CD14-positive monocyte (primary cell): ENCODE measurements around the gene SLC19A2. TPM values are rescaled to one million over a fixed set of nuclear protein-coding genes. Genes with fewer than 3 reads are reported as not detected.
A peak's percentile ranks its signal among the peaks of the same experiment; 100 is the strongest.

Experiments used
- DNase-seq, 3 donors: peaks; one replicate each; pipeline ENCODE4 v3.0.0-alpha.2; 2011 to 2022
- H2AFZ ChIP-seq: 2 replicates; pipeline ENCODE4 v1.6.0; 2012; ENCODE audit warnings: mild to moderate bottlenecking, low read depth, low read length, inconsistent platforms; ENCODE audit not compliant: insufficient read depth, poor library complexity, severe bottlenecking
- H3K27ac ChIP-seq, 2 donors: 1 replicate in 1 of 2; 2 replicates in 1 of 2; pipeline ENCODE4 v1.5.1; 2012 to 2013; ENCODE audit warnings: low read length in 2 of 2, control low read depth in 1 of 2, inconsistent platforms in 1 of 2, low read depth in 1 of 2, mild to moderate bottlenecking in 1 of 2
- H3K27me3 ChIP-seq, 2 donors: one replicate each; pipeline versions ENCODE4 v1.6.0 to v1.6.1; 2011 to 2013; ENCODE audit warnings: low read length in 2 of 2; ENCODE audit not compliant: control insufficient read depth in 2 of 2, insufficient read depth in 2 of 2
- H3K36me3 ChIP-seq, 2 donors: replicated peaks in 1 of 2; 1 replicate in 1 of 2; 2 replicates in 1 of 2; pipeline versions ENCODE4 v1.5.1 to v1.6.1; 2012 to 2013; ENCODE audit warnings: low read length in 2 of 2, control low read depth in 1 of 2, inconsistent platforms in 1 of 2, mild to moderate bottlenecking in 1 of 2; ENCODE audit not compliant: insufficient read depth in 2 of 2, control insufficient read depth in 1 of 2
- H3K4me1 ChIP-seq, 2 donors: 1 replicate in 1 of 2; 2 replicates in 1 of 2; pipeline versions ENCODE4 v1.5.1 to v1.6.1; 2012 to 2013; ENCODE audit warnings: low read length in 2 of 2, control low read depth in 1 of 2, inconsistent platforms in 1 of 2, mild to moderate bottlenecking in 1 of 2, moderate library complexity in 1 of 2; ENCODE audit not compliant: insufficient read depth in 2 of 2, control insufficient read depth in 1 of 2
- H3K4me2 ChIP-seq: replicated peaks from 2 replicates; pipeline ENCODE3; 2012; ENCODE audit warnings: low read length, moderate library complexity, mild to moderate bottlenecking; ENCODE audit not compliant: poor library complexity, severe bottlenecking; ENCODE audit errors: extremely low read depth
- H3K4me3 ChIP-seq, 3 experiments: fragments of 200-600 bp in 1 of 3; sonication (generic) in 1 of 3; replicated peaks in 1 of 3; 1 replicate in 2 of 3; 2 replicates in 1 of 3; pipeline ENCODE4 v1.5.1; 2011 to 2013; ENCODE audit warnings: low read length in 3 of 3, mild to moderate bottlenecking in 3 of 3, control low read depth in 2 of 3, low read depth in 2 of 3, inconsistent platforms in 1 of 3, moderate library complexity in 1 of 3
- H3K79me2 ChIP-seq: 2 replicates; pipeline ENCODE4 v1.6.0; 2012; ENCODE audit warnings: mild to moderate bottlenecking, control low read depth, inconsistent platforms, low read length, moderate library complexity; ENCODE audit not compliant: insufficient read depth
- H3K9ac ChIP-seq: 2 replicates; pipeline ENCODE4 v1.6.0; 2017; ENCODE audit warnings: low read length, mild to moderate bottlenecking; ENCODE audit not compliant: insufficient read depth, poor library complexity, severe bottlenecking
- H3K9me3 ChIP-seq, 2 donors: replicated peaks in 1 of 2; 1 replicate in 1 of 2; 2 replicates in 1 of 2; pipeline versions ENCODE4 v1.5.1 to v1.6.1; 2012 to 2013; ENCODE audit warnings: low read length in 2 of 2, control low read depth in 1 of 2; ENCODE audit not compliant: control insufficient read depth in 1 of 2, insufficient read depth in 1 of 2
- H4K20me1 ChIP-seq: 2 replicates; pipeline ENCODE4 v1.6.0; 2012; ENCODE audit warnings: mild to moderate bottlenecking, low read length, control low read depth, moderate library complexity; ENCODE audit not compliant: insufficient read depth
- H3K27ac Mint-ChIP-seq, 7 donors: one replicate each; pipeline ENCODE4 v1.8.0; 2020; ENCODE audit warnings: mild to moderate bottlenecking in 7 of 7, mixed read lengths in 7 of 7, moderate library complexity in 6 of 7, inconsistent platforms in 2 of 7
- H3K27me3 Mint-ChIP-seq, 3 donors: one replicate each; pipeline ENCODE4 v1.8.0; 2021 to 2022; ENCODE audit warnings: low read depth in 3 of 3, mild to moderate bottlenecking in 3 of 3, mixed read lengths in 3 of 3, moderate library complexity in 3 of 3, inconsistent platforms in 1 of 3
- H3K36me3 Mint-ChIP-seq, 2 donors: one replicate each; pipeline ENCODE4 v1.8.0; 2020; ENCODE audit warnings: mixed read lengths in 2 of 2, inconsistent platforms in 1 of 2, mild to moderate bottlenecking in 1 of 2
- H3K4me1 Mint-ChIP-seq: one replicate; pipeline ENCODE4 v1.8.0; 2020; ENCODE audit warnings: mild to moderate bottlenecking, mixed read lengths
- H3K4me3 Mint-ChIP-seq, 2 donors: one replicate each; pipeline ENCODE4 v1.8.0; 2020; ENCODE audit warnings: mild to moderate bottlenecking in 2 of 2, mixed read lengths in 2 of 2, moderate library complexity in 1 of 2
- H3K9me3 Mint-ChIP-seq, 7 donors: one replicate each; pipeline ENCODE4 v1.8.0; 2020 to 2022; ENCODE audit warnings: mixed read lengths in 7 of 7, mild to moderate bottlenecking in 6 of 7, moderate library complexity in 6 of 7, inconsistent platforms in 2 of 7
- WGBS: methylation state at CpG from one replicate; pipeline ENCODE4 v1.1.5; 2013; ENCODE audit warnings: missing lambda C conversion rate; ENCODE audit not compliant: insufficient coverage; 5-methylcytosine and 5-hydroxymethylcytosine counted together
- intact Hi-C, 2 donors: fragments of 100-400 bp; cut with micrococcal nuclease; formaldehyde crosslinking; loops; one replicate each; pipeline versions ENCODE4 v1.15.0 to v1.15.1; 2023
- polyA plus RNA-seq, 3 donors: library from polyadenylated mRNA; depleted of rRNA in 1 of 3; unstranded in 2 of 3; stranded (reverse) in 1 of 3; fragments of 300-500 nt in 2 of 3; fragments of >200 nt in 1 of 3; fragmentation: Illumina TruSeq in 2 of 3; gene quantifications; 1 replicate in 2 of 3; 2 replicates in 1 of 3; pipeline ENCODE4 v1.2.3, GENCODE V29; 2012 to 2021
- TF ChIP-seq, protein P1 (sequence below): fragments of 200-600 bp; IDR thresholded peaks from one replicate; pipeline ENCODE4 v1.8.0; 2022; ENCODE audit warnings: antibody characterized with exemption, mild to moderate bottlenecking

The SLC19A2 gene
- polyA plus RNA-seq, 3 donors, result 0.52 to 3.2 (median 0.81) TPM

GRCh38 chr1:169483500-169483966 lies 2.2 kb downstream of the SLC19A2 start:
- H3K27ac Mint-ChIP-seq, result peak overlapping the region in 3 of 7 donors; percentile 22 to 77 (median 44)
- peak overlapping the region; percentile 16 to 44 for H3K4me3 Mint-ChIP-seq

GRCh38 chr1:169479363-169480066 lies 6.2 kb downstream of the SLC19A2 start:
- DNase-seq, result no peak
- no peak overlapping the region for H2AFZ ChIP-seq
- no peak overlapping the region for H3K4me3 ChIP-seq
- H3K9me3 ChIP-seq, result no peaks in the 10 kb centered on the region
- no peak overlapping the region for H3K4me3 Mint-ChIP-seq
- peaks cover 31% of the 10 kb centered on the region for H3K4me1 Mint-ChIP-seq
- no peaks in the 10 kb centered on the region for H3K27me3 ChIP-seq
- no peaks in the 10 kb centered on the region for H3K36me3 ChIP-seq
- H3K27ac ChIP-seq, result no peak overlapping the region
- peaks cover 19 to 26% of the 10 kb centered on the region in 2 donors for H3K4me1 ChIP-seq
- H3K9me3 Mint-ChIP-seq, result peaks cover 0 to 2% (median 0%) of the 10 kb centered on the region in 7 donors
- WGBS, result no CpG with 5 or more reads among the region's 1 CpG
- H4K20me1 ChIP-seq, result no peaks in the 10 kb centered on the region
- TF ChIP-seq, protein P1, sequence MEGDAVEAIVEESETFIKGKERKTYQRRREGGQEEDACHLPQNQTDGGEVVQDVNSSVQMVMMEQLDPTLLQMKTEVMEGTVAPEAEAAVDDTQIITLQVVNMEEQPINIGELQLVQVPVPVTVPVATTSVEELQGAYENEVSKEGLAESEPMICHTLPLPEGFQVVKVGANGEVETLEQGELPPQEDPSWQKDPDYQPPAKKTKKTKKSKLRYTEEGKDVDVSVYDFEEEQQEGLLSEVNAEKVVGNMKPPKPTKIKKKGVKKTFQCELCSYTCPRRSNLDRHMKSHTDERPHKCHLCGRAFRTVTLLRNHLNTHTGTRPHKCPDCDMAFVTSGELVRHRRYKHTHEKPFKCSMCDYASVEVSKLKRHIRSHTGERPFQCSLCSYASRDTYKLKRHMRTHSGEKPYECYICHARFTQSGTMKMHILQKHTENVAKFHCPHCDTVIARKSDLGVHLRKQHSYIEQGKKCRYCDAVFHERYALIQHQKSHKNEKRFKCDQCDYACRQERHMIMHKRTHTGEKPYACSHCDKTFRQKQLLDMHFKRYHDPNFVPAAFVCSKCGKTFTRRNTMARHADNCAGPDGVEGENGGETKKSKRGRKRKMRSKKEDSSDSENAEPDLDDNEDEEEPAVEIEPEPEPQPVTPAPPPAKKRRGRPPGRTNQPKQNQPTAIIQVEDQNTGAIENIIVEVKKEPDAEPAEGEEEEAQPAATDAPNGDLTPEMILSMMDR, result no peak
- H3K4me2 ChIP-seq, result no peak overlapping the region
- H3K36me3 Mint-ChIP-seq, result peaks cover 15 to 21% of the 10 kb centered on the region in 2 donors
- H3K79me2 ChIP-seq, result peaks cover 40% of the 10 kb centered on the region
- H3K27ac Mint-ChIP-seq, result no peak overlapping the region
- intact Hi-C loops, result no loop called here
- H3K27me3 Mint-ChIP-seq, result peaks cover 0 to 3% (median 0%) of the 10 kb centered on the region in 3 donors
- H3K9ac ChIP-seq, result no peak overlapping the region

More at GRCh38 chr1:169483500-169483966, 2.2 kb downstream of the SLC19A2 start:
- Histone ChIP-seq H3K27me3 (no peaks in the 10 kb centered on the region), H3K4me1 (peaks cover 33 to 39% of the 10 kb centered on the region in 2 donors), H3K36me3 (no peaks in the 10 kb centered on the region), H3K79me2 (peaks cover 37% of the 10 kb centered on the region), H4K20me1 (no peaks in the 10 kb centered on the region), H3K9ac (no peak overlapping the region), H3K9me3 (no peaks in the 10 kb centered on the region), H3K4me2 (peak overlapping the region; percentile 82), H3K4me3 (no peak overlapping the region), H2AFZ (no peak overlapping the region), H3K27ac (no peak overlapping the region)
- no peak for DNase-seq
- H3K27me3 Mint-ChIP-seq, result peaks cover 0 to 3% (median 3%) of the 10 kb centered on the region in 3 donors
- TF ChIP-seq, protein P1, result no peak
- H3K9me3 Mint-ChIP-seq, result peaks cover 0 to 2% (median 0%) of the 10 kb centered on the region in 7 donors
- intact Hi-C loops, result no loop called here
- peaks cover 40% of the 10 kb centered on the region for H3K4me1 Mint-ChIP-seq
- peaks cover 2 to 5% of the 10 kb centered on the region in 2 donors for H3K36me3 Mint-ChIP-seq
- 37% methylated on average over 4 of the region's 5 CpGs for WGBS
